Suprapubic skin (tissue), 4 donors: Measurements from ENCODE around the gene LPIN2.

Experiments
- CTCF ChIP-seq, 2 donors: fragments of 200-600 bp in 1 of 2; fragments of 450-650 bp in 1 of 2; sonication (generic) in 1 of 2; IDR thresholded peaks; one replicate each; pipeline ENCODE4 v1.5.1; 2016 to 2019; ENCODE audit warnings: antibody characterized with exemption in 2 of 2, mild to moderate bottlenecking in 1 of 2, moderate library complexity in 1 of 2
- EP300 ChIP-seq: sonication (generic); formaldehyde crosslinking; IDR thresholded peaks from one replicate; pipeline ENCODE4 v1.6.1; 2017; ENCODE audit warnings: antibody characterized with exemption
- POLR2A ChIP-seq, 2 donors: fragments of 450-650 bp; IDR thresholded peaks; one replicate each; pipeline ENCODE4 v1.6.1; 2017; ENCODE audit warnings: antibody characterized with exemption in 2 of 2, mild to moderate bottlenecking in 2 of 2, moderate library complexity in 2 of 2
- POLR2AphosphoS5 ChIP-seq, 3 donors: sonication (generic); formaldehyde crosslinking; IDR thresholded peaks; one replicate each; pipeline ENCODE4 v1.6.1; 2017; ENCODE audit warnings: antibody characterized with exemption in 3 of 3

GRCh38 chr18:3051718-3052410, 38.9 kb upstream of the LPIN2 start:
- no peak for TF ChIP-seq EP300
- TF ChIP-seq CTCF (IDR thresholded peaks at IDR 0.05), result no peak
- TF ChIP-seq POLR2AphosphoS5 (IDR thresholded peaks at IDR 0.05), result no peak
- no peak for TF ChIP-seq POLR2A (IDR thresholded peaks at IDR 0.05)
